ENCODE measurements around the gene ZNF460.
"Not testable (repeated sequence)": the region's sequence is repeated elsewhere in the genome, so short reads cannot be mapped to it uniquely, and the experiment has no call there.

DNA sequence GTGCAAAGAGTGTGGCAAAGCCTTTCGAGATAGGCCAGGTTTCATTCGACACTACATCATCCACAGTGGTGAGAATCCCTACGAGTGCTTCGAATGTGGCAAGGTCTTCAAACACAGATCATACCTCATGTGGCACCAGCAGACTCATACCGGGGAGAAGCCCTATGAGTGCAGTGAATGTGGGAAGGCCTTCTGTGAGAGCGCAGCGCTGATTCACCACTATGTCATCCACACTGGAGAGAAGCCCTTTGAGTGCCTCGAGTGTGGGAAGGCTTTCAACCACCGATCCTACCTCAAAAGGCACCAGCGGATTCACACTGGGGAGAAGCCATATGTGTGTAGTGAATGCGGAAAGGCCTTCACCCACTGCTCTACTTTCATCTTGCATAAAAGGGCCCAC is 26.5 kb upstream of the ZNF460 start:
- not testable (repeated sequence) for TF ChIP-seq POLR2A (IDR thresholded peaks at IDR 0.05)
- TF ChIP-seq, protein P1, sequence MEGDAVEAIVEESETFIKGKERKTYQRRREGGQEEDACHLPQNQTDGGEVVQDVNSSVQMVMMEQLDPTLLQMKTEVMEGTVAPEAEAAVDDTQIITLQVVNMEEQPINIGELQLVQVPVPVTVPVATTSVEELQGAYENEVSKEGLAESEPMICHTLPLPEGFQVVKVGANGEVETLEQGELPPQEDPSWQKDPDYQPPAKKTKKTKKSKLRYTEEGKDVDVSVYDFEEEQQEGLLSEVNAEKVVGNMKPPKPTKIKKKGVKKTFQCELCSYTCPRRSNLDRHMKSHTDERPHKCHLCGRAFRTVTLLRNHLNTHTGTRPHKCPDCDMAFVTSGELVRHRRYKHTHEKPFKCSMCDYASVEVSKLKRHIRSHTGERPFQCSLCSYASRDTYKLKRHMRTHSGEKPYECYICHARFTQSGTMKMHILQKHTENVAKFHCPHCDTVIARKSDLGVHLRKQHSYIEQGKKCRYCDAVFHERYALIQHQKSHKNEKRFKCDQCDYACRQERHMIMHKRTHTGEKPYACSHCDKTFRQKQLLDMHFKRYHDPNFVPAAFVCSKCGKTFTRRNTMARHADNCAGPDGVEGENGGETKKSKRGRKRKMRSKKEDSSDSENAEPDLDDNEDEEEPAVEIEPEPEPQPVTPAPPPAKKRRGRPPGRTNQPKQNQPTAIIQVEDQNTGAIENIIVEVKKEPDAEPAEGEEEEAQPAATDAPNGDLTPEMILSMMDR (IDR thresholded peaks at IDR 0.05), result not testable (repeated sequence)
